Neural crest cell (in vitro differentiated cells): Measurements from ENCODE around the gene TMEM91. TPM values are rescaled to one million over a fixed set of nuclear protein-coding genes. Genes with fewer than 3 reads are reported as not detected.
A peak's percentile ranks its signal among the peaks of the same experiment; 100 is the strongest.

ENCODE experiments used
- DNase-seq: peaks from one replicate; pipeline ENCODE4 v3.0.0; 2021; ENCODE audit warnings: low read depth, mixed read lengths, low spot score
- H3K27ac Mint-ChIP-seq: one replicate; pipeline ENCODE4 v1.8.0; 2021; ENCODE audit warnings: mild to moderate bottlenecking, mixed read lengths; ENCODE audit not compliant: unreplicated experiment
- H3K27me3 Mint-ChIP-seq: 2 replicates; pipeline ENCODE4 v1.8.0; 2021; ENCODE audit warnings: low read depth, mild to moderate bottlenecking, mixed read lengths
- H3K36me3 Mint-ChIP-seq: 2 replicates; pipeline ENCODE4 v1.8.0; 2021; ENCODE audit warnings: low read depth, mild to moderate bottlenecking, mixed read lengths
- H3K4me1 Mint-ChIP-seq: 2 replicates; pipeline ENCODE4 v1.8.0; 2021; ENCODE audit warnings: mixed read lengths
- H3K4me3 Mint-ChIP-seq: one replicate; pipeline ENCODE4 v1.8.0; 2021; ENCODE audit warnings: mild to moderate bottlenecking, mixed read lengths
- H3K9me3 Mint-ChIP-seq: 2 replicates; pipeline ENCODE4 v1.8.0; 2021; ENCODE audit warnings: mixed read lengths
- total RNA-seq: library from RNA; stranded (reverse); gene quantifications from 2 replicates; pipeline ENCODE4 v1.2.1, GENCODE V29; 2021
- TF ChIP-seq, protein P1 (sequence below): fragments of 200-600 bp; sonication (generic); conservative IDR thresholded peaks from 2 replicates; pipeline ENCODE4 v1.5.0; 2021; ENCODE audit warnings: antibody characterized with exemption, mild to moderate bottlenecking

Gene TMEM91
- total RNA-seq, 1 donor from 2014 or later = 6.6 TPM

DNA sequence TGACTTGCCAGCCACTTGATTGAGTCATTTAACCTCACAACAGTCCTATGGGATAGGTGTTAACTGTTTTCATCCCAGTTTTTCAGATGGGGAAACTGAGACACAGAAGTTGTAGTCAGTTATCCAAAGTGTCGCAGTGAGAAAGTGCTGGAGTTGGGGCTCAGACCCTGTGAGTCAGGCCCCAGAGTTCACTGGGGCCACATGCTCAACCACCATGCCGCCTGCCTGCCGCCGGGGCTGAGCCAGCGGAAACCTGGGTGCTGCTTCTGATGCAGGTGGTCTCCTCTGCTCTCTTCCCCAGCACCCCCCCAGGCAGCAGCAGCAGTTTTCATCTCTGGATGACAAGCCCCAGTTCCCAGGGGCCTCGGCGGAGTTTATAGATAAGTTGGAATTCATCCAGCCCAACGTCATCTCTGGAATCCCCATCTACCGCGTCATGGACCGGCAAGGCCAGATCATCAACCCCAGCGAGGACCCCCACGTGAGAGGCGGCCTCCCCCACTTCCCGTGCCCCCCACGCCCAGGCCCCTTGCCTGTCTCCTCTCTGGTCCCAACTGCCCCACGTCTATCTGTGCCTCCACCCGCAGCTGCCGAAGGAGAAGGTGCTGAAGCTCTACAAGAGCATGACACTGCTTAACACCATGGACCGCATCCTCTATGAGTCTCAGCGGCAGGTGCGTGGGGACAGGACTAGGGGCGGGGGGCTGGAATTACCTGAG lies 34.2 kb downstream of the TMEM91 start:
- TF ChIP-seq, protein P1, sequence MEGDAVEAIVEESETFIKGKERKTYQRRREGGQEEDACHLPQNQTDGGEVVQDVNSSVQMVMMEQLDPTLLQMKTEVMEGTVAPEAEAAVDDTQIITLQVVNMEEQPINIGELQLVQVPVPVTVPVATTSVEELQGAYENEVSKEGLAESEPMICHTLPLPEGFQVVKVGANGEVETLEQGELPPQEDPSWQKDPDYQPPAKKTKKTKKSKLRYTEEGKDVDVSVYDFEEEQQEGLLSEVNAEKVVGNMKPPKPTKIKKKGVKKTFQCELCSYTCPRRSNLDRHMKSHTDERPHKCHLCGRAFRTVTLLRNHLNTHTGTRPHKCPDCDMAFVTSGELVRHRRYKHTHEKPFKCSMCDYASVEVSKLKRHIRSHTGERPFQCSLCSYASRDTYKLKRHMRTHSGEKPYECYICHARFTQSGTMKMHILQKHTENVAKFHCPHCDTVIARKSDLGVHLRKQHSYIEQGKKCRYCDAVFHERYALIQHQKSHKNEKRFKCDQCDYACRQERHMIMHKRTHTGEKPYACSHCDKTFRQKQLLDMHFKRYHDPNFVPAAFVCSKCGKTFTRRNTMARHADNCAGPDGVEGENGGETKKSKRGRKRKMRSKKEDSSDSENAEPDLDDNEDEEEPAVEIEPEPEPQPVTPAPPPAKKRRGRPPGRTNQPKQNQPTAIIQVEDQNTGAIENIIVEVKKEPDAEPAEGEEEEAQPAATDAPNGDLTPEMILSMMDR = no peak
- H3K27me3 Mint-ChIP-seq = no peaks in the 10 kb centered on the region
- no peaks in the 10 kb centered on the region for H3K36me3 Mint-ChIP-seq
- H3K4me1 Mint-ChIP-seq = no peaks in the 10 kb centered on the region
- H3K9me3 Mint-ChIP-seq = no peaks in the 10 kb centered on the region
- H3K4me3 Mint-ChIP-seq = no peak overlapping the region
- DNase-seq = no peak
- H3K27ac Mint-ChIP-seq = no peak overlapping the region

DNA sequence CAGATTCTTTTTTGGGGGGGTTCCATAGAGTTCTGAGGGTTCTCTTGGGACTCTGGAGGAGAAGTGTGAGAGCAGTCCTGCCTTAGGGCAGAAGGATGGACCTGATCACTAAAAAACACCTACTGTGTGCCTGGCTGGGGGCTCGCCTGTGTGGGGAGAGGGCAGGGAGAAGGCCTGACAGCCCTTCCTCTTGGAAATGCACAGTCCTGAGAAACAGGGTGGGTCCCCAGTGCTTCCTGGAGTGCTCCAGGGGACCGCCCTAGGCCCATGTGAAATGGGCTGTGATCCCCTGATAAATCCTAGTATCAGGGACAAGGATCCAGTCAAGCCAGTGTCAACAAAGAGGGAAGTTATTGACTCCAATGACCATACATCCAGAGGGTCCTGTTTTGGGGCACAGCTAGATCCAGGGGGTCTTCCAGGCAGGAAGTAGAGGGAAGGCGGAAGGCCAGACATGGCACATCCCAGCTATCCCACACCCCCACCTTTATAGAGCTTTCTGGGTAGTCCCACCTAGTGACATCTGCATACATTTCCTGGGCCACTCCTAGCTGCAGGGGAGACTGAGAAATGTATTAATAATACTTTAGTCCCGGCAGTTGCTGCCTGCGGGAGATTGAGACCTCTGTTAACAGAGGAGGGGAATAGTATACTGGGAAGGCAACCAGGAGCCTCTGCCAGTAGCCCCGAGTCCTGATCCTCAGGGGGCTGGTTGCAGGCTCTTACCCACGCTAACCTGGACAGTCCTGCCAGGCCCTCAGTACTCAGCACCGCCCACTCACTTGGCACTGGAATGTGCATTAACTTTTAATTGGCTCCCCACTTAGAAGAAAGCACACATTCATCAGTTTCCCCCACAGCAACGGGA lies 35.0 kb downstream of the TMEM91 start:
- Mint-ChIP-seq H3K4me1 (no peaks in the 10 kb centered on the region), H3K27me3 (no peaks in the 10 kb centered on the region), H3K4me3 (no peak overlapping the region), H3K27ac (no peak overlapping the region), H3K9me3 (no peaks in the 10 kb centered on the region), H3K36me3 (no peaks in the 10 kb centered on the region)
- TF ChIP-seq, protein P1 = no peak
- no peak for DNase-seq

DNA sequence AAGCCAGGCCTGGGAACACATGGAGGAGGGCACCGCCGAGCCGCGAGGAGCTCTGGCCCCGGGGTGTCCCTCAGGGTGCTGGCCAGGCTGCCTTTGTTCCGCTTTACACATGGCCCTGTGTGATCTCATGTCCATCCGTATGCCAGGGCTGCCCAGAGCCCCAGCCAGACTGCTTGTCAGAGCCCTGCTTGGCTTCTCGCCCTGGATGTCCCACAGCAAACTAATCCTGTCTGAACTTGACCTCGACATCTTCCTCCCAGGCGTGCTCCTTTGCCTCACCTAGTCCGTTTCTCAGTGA lies 35.6 kb downstream of the TMEM91 start:
- TF ChIP-seq, protein P1 = no peak
- DNase-seq = no peak
- Mint-ChIP-seq H3K36me3 (no peaks in the 10 kb centered on the region), H3K4me3 (no peak overlapping the region), H3K9me3 (no peaks in the 10 kb centered on the region), H3K27me3 (no peaks in the 10 kb centered on the region), H3K4me1 (no peaks in the 10 kb centered on the region), H3K27ac (peak overlapping the region; percentile 71)

DNA sequence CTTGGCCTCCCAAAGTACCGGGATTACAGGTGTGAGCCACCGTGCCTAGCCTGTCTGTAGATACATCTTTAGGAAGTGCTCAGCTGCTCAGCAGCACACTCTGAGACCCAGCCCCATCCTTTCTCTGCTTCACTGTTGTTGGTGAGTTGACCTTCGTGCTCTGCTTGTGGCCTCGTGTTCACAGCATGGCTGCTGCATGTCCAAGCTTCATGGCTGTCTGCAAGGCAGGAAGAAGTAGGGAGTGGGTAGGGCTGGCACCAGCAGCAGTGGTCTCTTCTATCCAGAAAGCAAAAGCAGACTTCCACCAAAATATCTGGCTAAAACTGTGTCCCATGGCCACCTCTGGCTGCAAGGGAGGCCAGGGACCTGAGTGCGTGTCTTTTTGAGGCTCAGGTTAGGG lies 36.6 kb downstream of the TMEM91 start:
- no peak overlapping the region for H3K4me3 Mint-ChIP-seq
- H3K36me3 Mint-ChIP-seq = no peaks in the 10 kb centered on the region
- H3K27ac Mint-ChIP-seq = no peak overlapping the region

DNA sequence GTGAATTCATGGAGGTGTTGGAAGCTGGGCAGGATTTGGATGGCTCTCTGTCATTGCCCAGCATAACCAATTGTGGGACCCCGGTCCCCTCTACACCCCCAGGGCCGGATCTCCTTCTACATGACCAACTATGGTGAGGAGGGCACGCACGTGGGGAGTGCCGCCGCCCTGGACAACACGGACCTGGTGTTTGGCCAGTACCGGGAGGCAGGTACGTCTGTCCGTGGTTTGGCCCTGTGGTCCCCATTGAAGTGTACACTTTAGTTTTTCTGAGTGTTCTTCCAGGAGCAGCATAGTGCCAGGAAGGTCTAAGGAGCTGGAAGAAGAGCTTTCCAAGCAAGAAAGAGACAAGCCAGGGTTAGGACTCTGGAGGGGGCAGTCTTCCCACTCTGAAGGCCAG lies 37.6 kb downstream of the TMEM91 start:
- Mint-ChIP-seq H3K4me3 (no peak overlapping the region), H3K27ac (no peak overlapping the region)

More for the DNA sequence above, 36.6 kb downstream of the TMEM91 start:
- Mint-ChIP-seq H3K27me3 (no peaks in the 10 kb centered on the region), H3K4me1 (no peaks in the 10 kb centered on the region), H3K9me3 (no peaks in the 10 kb centered on the region)
- DNase-seq = no peak
- TF ChIP-seq, protein P1 = no peak

More for the DNA sequence above, 37.6 kb downstream of the TMEM91 start:
- Mint-ChIP-seq H3K36me3 (no peaks in the 10 kb centered on the region), H3K27me3 (no peaks in the 10 kb centered on the region), H3K4me1 (no peaks in the 10 kb centered on the region), H3K9me3 (no peaks in the 10 kb centered on the region)
- no peak for DNase-seq
- TF ChIP-seq, protein P1 = no peak
